GM12878 (cell line): ENCODE measurements around the gene C17orf58. TPM values are rescaled to one million over a fixed set of nuclear protein-coding genes. Genes with fewer than 3 reads are reported as not detected.
A peak's percentile ranks its signal among the peaks of the same experiment; 100 is the strongest.

ENCODE experiments used
- BCL11A ChIP-seq: IDR thresholded peaks from 2 replicates; pipeline ENCODE4 v1.6.1; 2011; ENCODE audit warnings: low read depth, low read length
- BMI1 ChIP-seq: fragments of 450-650 bp; IDR thresholded peaks from 2 replicates; pipeline ENCODE4 v1.6.1; 2016; ENCODE audit warnings: mild to moderate bottlenecking, moderate library complexity, borderline replicate concordance
- CBX5 ChIP-seq: sonication (generic); IDR thresholded peaks from 2 replicates; pipeline ENCODE4 v1.6.1; 2016; ENCODE audit warnings: low read depth, moderate library complexity, mild to moderate bottlenecking, inconsistent platforms
- EP300 ChIP-seq, 2 experiments: fragments of 150-350 bp in 1 of 2; IDR thresholded peaks; 2 replicates each; pipeline ENCODE4 v1.6.1; 2011 to 2012; ENCODE audit warnings: low read depth in 2 of 2, low read length in 2 of 2, borderline replicate concordance in 1 of 2, improper control_type of control experiment in 1 of 2, inconsistent platforms in 1 of 2; ENCODE audit not compliant: control insufficient read depth in 1 of 2
- FOXK2 ChIP-seq: fragments of 450-650 bp; IDR thresholded peaks from 2 replicates; pipeline ENCODE4 v1.6.1; 2017; ENCODE audit warnings: mild to moderate bottlenecking, moderate library complexity
- IRF3 ChIP-seq: fragments of 450-650 bp; IDR thresholded peaks from 2 replicates; pipeline ENCODE4 v1.6.1; 2014; ENCODE audit warnings: mild to moderate bottlenecking
- MYC ChIP-seq: IDR thresholded peaks from 2 replicates; pipeline ENCODE4 v1.6.1; 2011; ENCODE audit warnings: mild to moderate bottlenecking, low read length, moderate library complexity, inconsistent platforms; ENCODE audit not compliant: insufficient read depth, insufficient replicate concordance, insufficient read length, severe bottlenecking
- NFIC ChIP-seq: IDR thresholded peaks from 2 replicates; pipeline ENCODE4 v1.6.1; 2012; ENCODE audit warnings: low read depth, mild to moderate bottlenecking, inconsistent platforms, low read length, moderate library complexity
- NFYA ChIP-seq: IDR thresholded peaks from 2 replicates; pipeline ENCODE4 v1.6.1; 2011; ENCODE audit warnings: low read depth, mild to moderate bottlenecking, low read length, improper control_type of control experiment, borderline replicate concordance
- PKNOX1 ChIP-seq: fragments of 450-650 bp; IDR thresholded peaks from 2 replicates; pipeline ENCODE4 v1.6.1; 2016; ENCODE audit warnings: mild to moderate bottlenecking
- PML ChIP-seq: IDR thresholded peaks from 2 replicates; pipeline ENCODE4 v1.6.1; 2012; ENCODE audit warnings: low read length, inconsistent platforms
- SIN3A ChIP-seq: IDR thresholded peaks from 2 replicates; pipeline ENCODE4 v1.6.1; 2012; ENCODE audit warnings: low read depth, low read length, improper control_type of control experiment
- SPI1 ChIP-seq: IDR thresholded peaks from 2 replicates; pipeline ENCODE4 v1.6.1; 2011; ENCODE audit warnings: low read depth, mild to moderate bottlenecking, low read length, moderate library complexity, borderline replicate concordance; ENCODE audit not compliant: insufficient read depth
- TCF12 ChIP-seq: IDR thresholded peaks from 2 replicates; pipeline ENCODE4 v1.6.1; 2011; ENCODE audit warnings: low read depth, mild to moderate bottlenecking, low read length
- TCF3 ChIP-seq: IDR thresholded peaks from 2 replicates; pipeline ENCODE4 v1.6.1; 2012; ENCODE audit warnings: low read depth, mild to moderate bottlenecking, low read length, borderline replicate concordance; ENCODE audit not compliant: insufficient read depth
- YY1 ChIP-seq: IDR thresholded peaks from 2 replicates; pipeline ENCODE4 v1.6.1; 2011; ENCODE audit warnings: low read depth, mild to moderate bottlenecking, low read length
- ZSCAN29 ChIP-seq: fragments of 450-650 bp; IDR thresholded peaks from 2 replicates; pipeline ENCODE4 v1.6.1; 2017; ENCODE audit warnings: mild to moderate bottlenecking, moderate library complexity
- polyA plus RNA-seq, 11 experiments: library from polyadenylated mRNA; depleted of rRNA in 4 of 11; unstranded in 6 of 11; stranded (reverse) in 5 of 11; fragments of >200 nt; fragmentation: Nextera tagmentation in 4 of 11; fragmentation: Illumina TruSeq in 1 of 11; extraction: Ambion mirVana in 4 of 11; extraction: Trizol in 1 of 11; gene quantifications; 1 replicate in 1 of 11; 2 replicates in 10 of 11; pipeline versions ENCODE4 v1.2.1 to v1.2.3, GENCODE V29; 2011 to 2016; ENCODE audit warnings: inconsistent platforms in 2 of 11, missing spikeins in 2 of 11, low read depth in 1 of 11
- total RNA-seq, 4 experiments: library from RNA; depleted of rRNA in 3 of 4; stranded (reverse); fragments of >200 nt in 3 of 4; fragmentation: Illumina TruSeq in 1 of 4; extraction: Trizol in 1 of 4; gene quantifications; 2 replicates each; pipeline versions ENCODE4 v1.2.1 to v1.2.3, GENCODE V29; 2013 to 2021
- TF ChIP-seq, protein P1 (sequence below): fragments of 450-650 bp; formaldehyde crosslinking; IDR thresholded peaks from 2 replicates; pipeline ENCODE4 v1.4.0; 2020; ENCODE audit warnings: mild to moderate bottlenecking, moderate library complexity
- TF ChIP-seq, protein P2 (sequence below): fragments of 450-650 bp; conservative IDR thresholded peaks from 2 replicates; pipeline ENCODE4 v1.6.1; 2017; ENCODE audit warnings: mild to moderate bottlenecking, moderate library complexity
- TF ChIP-seq, protein P3 (sequence below): fragments of 450-650 bp; IDR thresholded peaks from 2 replicates; pipeline ENCODE4 v1.6.1; 2017; ENCODE audit warnings: borderline replicate concordance

Gene C17orf58
- total and polyA plus RNA-seq, 10 of the 15 experiments (the other 5 are each of a cell fraction or from before 2014, with no cell fraction given): 3.3 to 12.3 (median 6.2) TPM

DNA sequence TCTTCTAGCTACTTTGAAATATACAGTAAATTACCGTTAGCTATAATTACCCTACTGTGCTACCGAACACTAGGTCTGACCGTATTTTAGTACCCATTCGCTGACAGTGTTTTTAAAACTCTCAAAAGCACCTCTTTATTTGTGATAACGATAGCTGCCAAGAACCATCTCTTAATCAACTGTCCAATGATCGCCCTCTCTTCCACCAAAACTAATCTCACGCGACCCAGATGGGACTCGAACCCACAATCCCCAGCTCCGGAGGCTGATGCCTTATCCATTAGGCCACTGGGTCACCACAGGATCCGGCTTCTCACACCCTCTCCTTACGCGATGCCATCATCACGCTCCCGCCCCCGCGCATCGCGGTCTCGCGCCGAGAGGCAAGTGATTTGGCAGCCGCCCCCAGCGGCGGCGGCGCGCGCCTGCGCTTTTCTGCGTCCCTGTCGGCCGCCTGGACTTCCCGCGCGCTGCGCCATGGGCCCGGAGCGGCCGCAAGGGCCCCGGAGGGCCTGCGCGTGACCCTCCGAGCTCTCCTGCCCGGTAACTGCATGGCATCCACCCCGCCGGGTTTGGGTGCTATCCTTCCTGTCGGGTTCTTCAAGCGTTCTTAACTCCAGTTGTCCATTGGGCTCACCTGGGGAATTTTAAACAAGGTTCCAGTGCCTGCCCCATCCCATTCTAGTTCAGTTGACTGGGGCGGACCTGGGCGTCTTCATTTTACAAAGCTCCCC, 23.6 kb upstream of the C17orf58 start (continued):
- TF ChIP-seq, protein P1, sequence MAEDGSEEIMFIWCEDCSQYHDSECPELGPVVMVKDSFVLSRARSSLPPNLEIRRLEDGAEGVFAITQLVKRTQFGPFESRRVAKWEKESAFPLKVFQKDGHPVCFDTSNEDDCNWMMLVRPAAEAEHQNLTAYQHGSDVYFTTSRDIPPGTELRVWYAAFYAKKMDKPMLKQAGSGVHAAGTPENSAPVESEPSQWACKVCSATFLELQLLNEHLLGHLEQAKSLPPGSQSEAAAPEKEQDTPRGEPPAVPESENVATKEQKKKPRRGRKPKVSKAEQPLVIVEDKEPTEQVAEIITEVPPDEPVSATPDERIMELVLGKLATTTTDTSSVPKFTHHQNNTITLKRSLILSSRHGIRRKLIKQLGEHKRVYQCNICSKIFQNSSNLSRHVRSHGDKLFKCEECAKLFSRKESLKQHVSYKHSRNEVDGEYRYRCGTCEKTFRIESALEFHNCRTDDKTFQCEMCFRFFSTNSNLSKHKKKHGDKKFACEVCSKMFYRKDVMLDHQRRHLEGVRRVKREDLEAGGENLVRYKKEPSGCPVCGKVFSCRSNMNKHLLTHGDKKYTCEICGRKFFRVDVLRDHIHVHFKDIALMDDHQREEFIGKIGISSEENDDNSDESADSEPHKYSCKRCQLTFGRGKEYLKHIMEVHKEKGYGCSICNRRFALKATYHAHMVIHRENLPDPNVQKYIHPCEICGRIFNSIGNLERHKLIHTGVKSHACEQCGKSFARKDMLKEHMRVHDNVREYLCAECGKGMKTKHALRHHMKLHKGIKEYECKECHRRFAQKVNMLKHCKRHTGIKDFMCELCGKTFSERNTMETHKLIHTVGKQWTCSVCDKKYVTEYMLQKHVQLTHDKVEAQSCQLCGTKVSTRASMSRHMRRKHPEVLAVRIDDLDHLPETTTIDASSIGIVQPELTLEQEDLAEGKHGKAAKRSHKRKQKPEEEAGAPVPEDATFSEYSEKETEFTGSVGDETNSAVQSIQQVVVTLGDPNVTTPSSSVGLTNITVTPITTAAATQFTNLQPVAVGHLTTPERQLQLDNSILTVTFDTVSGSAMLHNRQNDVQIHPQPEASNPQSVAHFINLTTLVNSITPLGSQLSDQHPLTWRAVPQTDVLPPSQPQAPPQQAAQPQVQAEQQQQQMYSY (CRISPR knock-in tag): no peak
- TF ChIP-seq YY1 (peak; percentile 86), IRF3 (no peak), BCL11A (peak; percentile 55; the same call in 1 of the 2 replicates), MYC (no peak), TCF12 (peak; percentile 47; the same call in 1 of the 2 replicates), FOXK2 (no peak), TCF3 (no peak), NFIC (no peak), NFYA (no peak), PML (peak; percentile 93), CBX5 (peak; percentile 92), EP300 (IDR thresholded peaks at IDR 0.05; ENCODE audit: borderline replicate concordance in 1 of 2, control insufficient read depth in 1 of 2, low read depth in 2 of 2, low read length in 2 of 2) (no peak; a peak in 1 of 4 replicates), SIN3A (peak; percentile 35; the same call in 1 of the 2 replicates), PKNOX1 (peak; percentile 60), BMI1 (no peak), SPI1 (no peak), ZSCAN29 (peak; percentile 89)
- TF ChIP-seq, protein P2, sequence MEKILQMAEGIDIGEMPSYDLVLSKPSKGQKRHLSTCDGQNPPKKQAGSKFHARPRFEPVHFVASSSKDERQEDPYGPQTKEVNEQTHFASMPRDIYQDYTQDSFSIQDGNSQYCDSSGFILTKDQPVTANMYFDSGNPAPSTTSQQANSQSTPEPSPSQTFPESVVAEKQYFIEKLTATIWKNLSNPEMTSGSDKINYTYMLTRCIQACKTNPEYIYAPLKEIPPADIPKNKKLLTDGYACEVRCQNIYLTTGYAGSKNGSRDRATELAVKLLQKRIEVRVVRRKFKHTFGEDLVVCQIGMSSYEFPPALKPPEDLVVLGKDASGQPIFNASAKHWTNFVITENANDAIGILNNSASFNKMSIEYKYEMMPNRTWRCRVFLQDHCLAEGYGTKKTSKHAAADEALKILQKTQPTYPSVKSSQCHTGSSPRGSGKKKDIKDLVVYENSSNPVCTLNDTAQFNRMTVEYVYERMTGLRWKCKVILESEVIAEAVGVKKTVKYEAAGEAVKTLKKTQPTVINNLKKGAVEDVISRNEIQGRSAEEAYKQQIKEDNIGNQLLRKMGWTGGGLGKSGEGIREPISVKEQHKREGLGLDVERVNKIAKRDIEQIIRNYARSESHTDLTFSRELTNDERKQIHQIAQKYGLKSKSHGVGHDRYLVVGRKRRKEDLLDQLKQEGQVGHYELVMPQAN: no peak
- TF ChIP-seq, protein P3, sequence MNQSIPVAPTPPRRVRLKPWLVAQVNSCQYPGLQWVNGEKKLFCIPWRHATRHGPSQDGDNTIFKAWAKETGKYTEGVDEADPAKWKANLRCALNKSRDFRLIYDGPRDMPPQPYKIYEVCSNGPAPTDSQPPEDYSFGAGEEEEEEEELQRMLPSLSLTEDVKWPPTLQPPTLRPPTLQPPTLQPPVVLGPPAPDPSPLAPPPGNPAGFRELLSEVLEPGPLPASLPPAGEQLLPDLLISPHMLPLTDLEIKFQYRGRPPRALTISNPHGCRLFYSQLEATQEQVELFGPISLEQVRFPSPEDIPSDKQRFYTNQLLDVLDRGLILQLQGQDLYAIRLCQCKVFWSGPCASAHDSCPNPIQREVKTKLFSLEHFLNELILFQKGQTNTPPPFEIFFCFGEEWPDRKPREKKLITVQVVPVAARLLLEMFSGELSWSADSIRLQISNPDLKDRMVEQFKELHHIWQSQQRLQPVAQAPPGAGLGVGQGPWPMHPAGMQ: no peak
